ENCODE measurements around the gene RASEF. TPM values are rescaled to one million over a fixed set of nuclear protein-coding genes. Genes with fewer than 3 reads are reported as not detected.

The RASEF gene
- total and polyA plus RNA-seq, 2 of the 4 experiments (the other 2 are of a cell fraction): under 0.01 to 0.05 TPM

- Histone ChIP-seq H3K14ac (replicated peaks; ENCODE audit: low read depth, low read length) (no peak overlapping the region), H3K4me2 (ENCODE audit: low read depth, low read length) (no peak overlapping the region), H3K9me3 (ENCODE audit: control insufficient read depth, insufficient read depth, low read length) (no peaks in the 10 kb centered on the region), H4K20me1 (ENCODE audit: insufficient read depth, low read length) (no peaks in the 10 kb centered on the region), H2AK5ac (ENCODE audit: low read depth, low read length) (no peak overlapping the region), H4K8ac (ENCODE audit: low read depth in 2 of 2, low read length in 2 of 2) (no peak overlapping the region), H3K36me3 (ENCODE audit: control insufficient read depth, insufficient read depth, low read length) (no peaks in the 10 kb centered on the region), H4K91ac (ENCODE audit: insufficient read depth, low read depth, low read length) (no peak overlapping the region), H3K9ac (ENCODE audit: low read depth, low read length) (no peak overlapping the region), H2BK120ac (ENCODE audit: low read depth, low read length) (no peak overlapping the region), H3K18ac (ENCODE audit: low read depth, low read length) (no peak overlapping the region), H3K4ac (ENCODE audit: low read depth, low read length) (no peak overlapping the region), H2AK9ac (replicated peaks; ENCODE audit: low read depth, low read length, poor library complexity) (no peak overlapping the region), H2BK20ac (ENCODE audit: low read depth, low read length) (no peak overlapping the region), H3K79me1 (ENCODE audit: low read depth in 1 of 2, low read length in 2 of 2) (no peaks in the 10 kb centered on the region), H4K5ac (ENCODE audit: low read depth, low read length) (no peak overlapping the region), H3K23ac (ENCODE audit: low read depth, low read length) (no peak overlapping the region), H2AFZ (replicated peaks; ENCODE audit: low read length, poor library complexity) (no peak overlapping the region), H3K4me1 (ENCODE audit: control insufficient read depth, insufficient read depth, low read length) (no peaks in the 10 kb centered on the region), H2BK5ac (ENCODE audit: low read depth, low read length, poor library complexity, severe bottlenecking) (no peak overlapping the region), H3K56ac (ENCODE audit: extremely low read depth, insufficient read depth, low read length) (no peak overlapping the region), H2BK15ac (ENCODE audit: low read depth, low read length) (no peak overlapping the region), H3K4me3 (ENCODE audit: insufficient read depth, low read depth, low read length) (no peak overlapping the region), H3K27me3 (ENCODE audit: control insufficient read depth, insufficient read depth, low read length) (0 out of 2 replicates have a peak, but pooled peaks cover 2% of the 10 kb centered on the region), H3K9me1 (ENCODE audit: insufficient read depth, low read length) (no peaks in the 10 kb centered on the region), H3K27ac (ENCODE audit: insufficient read depth, low read length) (no peak overlapping the region)
- no TSS peak for BruUV-seq (replicated peaks)
- DNase-seq (no peak), ATAC-seq (ENCODE audit: low read depth) (no peak)
- intact Hi-C loops (cut with micrococcal nuclease) (loop anchor here (10.0 kb wide), 2 partner anchors 364 to 1284 kb away; partner anchors contain the start of gene TLE1), in situ Hi-C loops (cut with MboI; ENCODE audit: low sequenced_read_pairs) (loop anchor here (25.0 kb wide), 2 partner anchors 1257 to 1457 kb away; no protein-coding TSS in a partner anchor), dilution Hi-C loops (cut with HindIII; ENCODE audit: low sequenced_read_pairs, unreplicated experiment) (no loop called here)
- no CpG with 5 or more reads among the region's 4 CpGs for WGBS, 2 experiments (ENCODE audit: extremely low coverage in 2 of 2, insufficient read length in 1 of 2)
- CTCF ChIA-PET: no interaction called here
- no peak for TF ChIP-seq RCOR1 (IDR thresholded peaks at IDR 0.05; ENCODE audit: insufficient replicate concordance, low read length)
- no peak for TF ChIP-seq MAFK (IDR thresholded peaks at IDR 0.05; ENCODE audit: low read depth, low read length)
- TF ChIP-seq ELK1 (IDR thresholded peaks at IDR 0.05; ENCODE audit: borderline replicate concordance, low read depth, low read length): no peak
- TF ChIP-seq, protein P1, sequence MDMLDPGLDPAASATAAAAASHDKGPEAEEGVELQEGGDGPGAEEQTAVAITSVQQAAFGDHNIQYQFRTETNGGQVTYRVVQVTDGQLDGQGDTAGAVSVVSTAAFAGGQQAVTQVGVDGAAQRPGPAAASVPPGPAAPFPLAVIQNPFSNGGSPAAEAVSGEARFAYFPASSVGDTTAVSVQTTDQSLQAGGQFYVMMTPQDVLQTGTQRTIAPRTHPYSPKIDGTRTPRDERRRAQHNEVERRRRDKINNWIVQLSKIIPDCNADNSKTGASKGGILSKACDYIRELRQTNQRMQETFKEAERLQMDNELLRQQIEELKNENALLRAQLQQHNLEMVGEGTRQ (IDR thresholded peaks at IDR 0.05; ENCODE audit: low read depth, low read length): no peak
- no peak for TF ChIP-seq CHD1 (IDR thresholded peaks at IDR 0.05; ENCODE audit: low read depth, low read length)
- TF ChIP-seq MXI1 (IDR thresholded peaks at IDR 0.05; ENCODE audit: borderline replicate concordance, low read depth, low read length): no peak
- TF ChIP-seq RFX5 (IDR thresholded peaks at IDR 0.05; ENCODE audit: low read depth, low read length): no peak
- TF ChIP-seq NFE2L2 (IDR thresholded peaks at IDR 0.05; ENCODE audit: low read depth, low read length): no peak
- no peak for TF ChIP-seq SMC3 (IDR thresholded peaks at IDR 0.05; ENCODE audit: low read depth, low read length)
- no peak for TF ChIP-seq RAD21 (IDR thresholded peaks at IDR 0.05; ENCODE audit: low read length)
- TF ChIP-seq BHLHE40 (IDR thresholded peaks at IDR 0.05; ENCODE audit: low read depth, low read length): no peak
- TF ChIP-seq FOS (IDR thresholded peaks at IDR 0.05; ENCODE audit: low read depth, low read length): no peak
- TF ChIP-seq MAZ (IDR thresholded peaks at IDR 0.05; ENCODE audit: borderline replicate concordance, low read depth, low read length): no peak
- no peak for TF ChIP-seq POLR2A (IDR thresholded peaks at IDR 0.05; ENCODE audit: low read depth, low read length)
- TF ChIP-seq, protein P2, sequence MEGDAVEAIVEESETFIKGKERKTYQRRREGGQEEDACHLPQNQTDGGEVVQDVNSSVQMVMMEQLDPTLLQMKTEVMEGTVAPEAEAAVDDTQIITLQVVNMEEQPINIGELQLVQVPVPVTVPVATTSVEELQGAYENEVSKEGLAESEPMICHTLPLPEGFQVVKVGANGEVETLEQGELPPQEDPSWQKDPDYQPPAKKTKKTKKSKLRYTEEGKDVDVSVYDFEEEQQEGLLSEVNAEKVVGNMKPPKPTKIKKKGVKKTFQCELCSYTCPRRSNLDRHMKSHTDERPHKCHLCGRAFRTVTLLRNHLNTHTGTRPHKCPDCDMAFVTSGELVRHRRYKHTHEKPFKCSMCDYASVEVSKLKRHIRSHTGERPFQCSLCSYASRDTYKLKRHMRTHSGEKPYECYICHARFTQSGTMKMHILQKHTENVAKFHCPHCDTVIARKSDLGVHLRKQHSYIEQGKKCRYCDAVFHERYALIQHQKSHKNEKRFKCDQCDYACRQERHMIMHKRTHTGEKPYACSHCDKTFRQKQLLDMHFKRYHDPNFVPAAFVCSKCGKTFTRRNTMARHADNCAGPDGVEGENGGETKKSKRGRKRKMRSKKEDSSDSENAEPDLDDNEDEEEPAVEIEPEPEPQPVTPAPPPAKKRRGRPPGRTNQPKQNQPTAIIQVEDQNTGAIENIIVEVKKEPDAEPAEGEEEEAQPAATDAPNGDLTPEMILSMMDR (conservative IDR thresholded peaks at IDR 0.05; ENCODE audit: low read depth, low read length): no peak
- no peak for TF ChIP-seq CEBPB (IDR thresholded peaks at IDR 0.05; ENCODE audit: low read depth, low read length)
- POLR2A ChIA-PET (ENCODE audit: unreplicated experiment): no interaction called here
These were observed 93.7 kb downstream of the RASEF start for GRCh38 chr9:82969291-82969690.
